CD4-positive, alpha-beta T cell treated with Interleukin-17A for 4 hours (primary cell): Measurements from ENCODE around the gene TBCB.
"Not testable (repeated sequence)": the region's sequence is repeated elsewhere in the genome, so short reads cannot be mapped to it uniquely, and the experiment has no call there.

Source experiments
- DNase-seq: peaks from one replicate; pipeline ENCODE4 v3.0.0-alpha.2; 2020; ENCODE audit warnings: mixed read lengths

The TBCB gene

DNA sequence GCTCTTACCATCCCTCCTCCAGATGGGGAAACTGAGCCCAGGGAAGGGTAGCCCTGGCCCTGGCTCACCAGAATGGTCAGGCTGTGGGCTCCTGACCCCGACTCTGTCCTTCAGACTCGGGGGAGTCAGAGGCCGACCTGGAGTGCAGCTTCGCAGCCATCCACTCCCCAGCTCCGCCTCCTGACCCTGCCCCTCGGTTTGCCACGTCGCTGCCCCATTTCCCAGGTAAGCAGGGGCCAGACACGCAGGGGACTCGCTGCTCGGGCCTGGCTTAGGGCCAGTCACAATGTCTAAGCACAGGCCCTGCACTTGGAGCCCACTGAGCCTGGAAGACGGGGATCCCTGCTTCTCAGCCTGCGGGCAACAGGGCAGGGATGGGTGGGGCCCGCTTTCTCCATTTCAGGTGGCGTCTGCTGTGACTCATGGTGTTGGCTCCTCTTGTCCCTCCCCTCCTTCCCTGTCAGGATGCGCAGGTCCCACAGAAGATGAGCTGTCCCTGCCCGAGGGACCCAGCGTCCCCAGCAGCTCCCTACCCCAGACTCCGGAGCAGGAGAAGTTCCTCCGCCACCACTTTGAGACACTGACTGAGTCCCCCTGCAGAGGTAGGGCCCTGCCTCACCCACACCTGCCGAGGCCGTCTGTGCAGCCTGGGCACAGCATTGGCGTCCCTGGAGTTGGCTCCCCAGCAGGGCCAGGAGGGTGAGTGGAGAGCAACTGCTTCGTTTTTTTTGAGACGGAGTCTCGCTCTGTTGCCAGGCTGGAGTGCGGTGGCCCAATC, 13.5 kb upstream of the TBCB start:
- DNase-seq: no peak

DNA sequence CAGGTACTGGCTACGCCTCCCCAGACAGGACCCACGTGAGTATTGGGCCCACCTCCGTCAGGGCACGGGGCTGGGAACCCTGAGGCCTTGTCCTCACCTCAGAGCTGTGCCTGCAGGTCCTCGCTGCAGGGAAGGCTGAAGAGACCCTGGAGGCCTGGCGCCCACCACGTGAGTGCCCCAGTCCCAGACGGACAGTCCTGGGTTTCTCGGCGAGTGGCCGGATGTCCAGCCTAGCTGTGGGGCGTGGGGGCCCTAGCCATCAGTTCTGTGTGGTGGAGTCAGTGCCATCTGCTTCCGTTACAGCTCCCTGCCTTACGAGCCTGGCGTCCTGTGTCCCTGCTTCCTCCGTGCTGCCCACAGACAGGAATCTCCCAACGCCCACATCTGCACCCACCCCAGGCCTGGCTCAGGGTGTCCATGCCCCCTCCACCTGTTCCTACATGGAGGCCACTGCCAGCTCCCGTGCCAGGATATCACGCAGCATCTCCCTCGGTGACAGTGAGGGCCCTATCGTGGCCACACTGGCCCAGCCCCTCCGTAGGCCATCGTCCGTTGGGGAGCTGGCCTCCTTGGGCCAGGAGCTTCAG, 12.1 kb upstream of the TBCB start:
- no peak for DNase-seq

DNA sequence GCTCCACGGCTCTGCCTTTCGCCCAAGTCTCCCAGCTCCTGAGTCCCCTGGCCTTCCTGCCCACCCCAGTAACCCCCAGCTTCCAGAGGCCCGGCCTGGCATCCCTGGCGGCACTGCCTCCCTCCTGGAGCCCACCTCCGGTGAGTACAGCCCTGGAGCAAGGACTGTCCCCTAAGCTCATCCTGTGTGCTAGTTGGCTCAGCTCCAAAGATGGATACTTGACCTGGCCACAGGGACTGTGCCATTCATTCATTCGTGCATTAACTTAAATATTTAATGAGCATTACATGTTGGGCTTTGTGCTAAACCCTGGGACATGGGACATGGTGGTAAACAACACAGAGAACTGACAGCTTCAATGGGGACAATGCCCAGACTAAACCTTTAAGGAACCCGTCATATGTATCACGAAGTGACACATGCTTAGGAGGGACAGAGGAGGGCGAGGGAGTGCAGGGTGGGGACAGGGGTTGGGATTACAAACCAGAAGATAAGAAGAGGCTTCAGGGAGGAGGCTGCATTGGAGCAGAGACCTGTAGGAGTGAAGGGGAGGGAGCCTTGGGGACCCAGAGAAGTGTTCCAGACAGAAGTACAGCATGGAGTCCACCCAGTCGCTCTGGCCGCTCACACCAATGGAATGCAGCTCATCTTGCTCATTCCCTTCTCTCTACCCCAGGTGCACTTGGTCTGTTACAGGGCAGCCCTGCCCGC, 11.3 kb upstream of the TBCB start:
- DNase-seq: no peak

DNA sequence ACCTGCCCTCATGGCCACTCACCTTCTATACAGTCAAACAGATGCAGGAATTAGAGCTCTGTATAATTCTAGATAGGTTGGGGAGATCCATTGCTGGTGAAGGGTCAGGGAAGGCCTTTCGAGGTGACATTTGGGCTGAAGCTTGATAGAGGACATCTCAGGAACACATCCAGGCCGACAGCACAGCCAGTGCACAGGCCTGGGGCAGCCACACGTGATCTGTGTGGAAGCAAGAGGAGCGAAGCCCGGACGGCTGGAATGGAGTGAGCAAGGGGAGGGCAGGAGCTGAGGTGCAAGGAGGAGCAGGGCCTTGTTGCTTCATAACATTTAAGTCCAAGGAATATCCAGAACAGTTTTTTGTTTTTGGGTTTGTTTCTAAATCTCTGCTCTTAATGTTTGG, 8.8 kb upstream of the TBCB start:
- no peak for DNase-seq

DNA sequence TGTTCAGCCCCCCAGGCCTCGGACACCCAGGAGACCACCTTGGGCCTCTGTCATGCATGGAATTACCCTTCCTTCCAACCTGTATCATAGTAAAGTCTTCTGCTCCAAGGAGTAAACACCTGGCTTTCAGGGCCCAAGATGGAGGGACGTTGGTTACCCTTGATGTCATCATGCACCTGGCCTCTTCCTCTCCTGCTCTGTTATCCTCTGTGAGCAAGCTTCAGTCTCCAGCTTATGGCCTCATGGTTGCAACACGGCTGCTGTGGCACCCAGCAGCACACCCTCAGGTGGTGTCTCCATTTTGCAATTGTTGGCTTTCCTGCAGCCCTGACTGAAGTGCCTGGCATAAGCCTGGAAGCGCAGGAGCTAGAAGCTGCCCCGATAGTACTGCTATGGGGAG, 8.3 kb upstream of the TBCB start:
- no peak for DNase-seq

DNA sequence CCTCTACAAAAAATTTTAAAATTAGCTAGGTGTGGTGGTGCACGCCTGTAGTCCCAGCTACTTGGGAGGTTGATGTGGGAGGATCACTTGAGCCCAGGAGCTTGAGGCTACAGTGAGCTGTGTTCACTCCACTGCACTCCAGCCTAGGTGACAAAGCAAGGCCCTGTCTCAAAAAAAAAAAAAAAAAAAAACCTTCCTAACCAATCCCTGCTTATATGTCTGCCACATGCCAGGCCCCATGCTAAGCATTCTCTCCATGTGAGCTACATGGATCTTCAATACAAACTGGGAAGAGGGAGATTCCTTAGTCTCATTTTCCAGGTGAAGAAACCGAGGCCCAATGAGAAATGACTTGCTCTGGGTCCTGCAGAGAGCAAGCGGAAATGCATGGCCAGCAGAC, 6.6 kb upstream of the TBCB start:
- no peak for DNase-seq

DNA sequence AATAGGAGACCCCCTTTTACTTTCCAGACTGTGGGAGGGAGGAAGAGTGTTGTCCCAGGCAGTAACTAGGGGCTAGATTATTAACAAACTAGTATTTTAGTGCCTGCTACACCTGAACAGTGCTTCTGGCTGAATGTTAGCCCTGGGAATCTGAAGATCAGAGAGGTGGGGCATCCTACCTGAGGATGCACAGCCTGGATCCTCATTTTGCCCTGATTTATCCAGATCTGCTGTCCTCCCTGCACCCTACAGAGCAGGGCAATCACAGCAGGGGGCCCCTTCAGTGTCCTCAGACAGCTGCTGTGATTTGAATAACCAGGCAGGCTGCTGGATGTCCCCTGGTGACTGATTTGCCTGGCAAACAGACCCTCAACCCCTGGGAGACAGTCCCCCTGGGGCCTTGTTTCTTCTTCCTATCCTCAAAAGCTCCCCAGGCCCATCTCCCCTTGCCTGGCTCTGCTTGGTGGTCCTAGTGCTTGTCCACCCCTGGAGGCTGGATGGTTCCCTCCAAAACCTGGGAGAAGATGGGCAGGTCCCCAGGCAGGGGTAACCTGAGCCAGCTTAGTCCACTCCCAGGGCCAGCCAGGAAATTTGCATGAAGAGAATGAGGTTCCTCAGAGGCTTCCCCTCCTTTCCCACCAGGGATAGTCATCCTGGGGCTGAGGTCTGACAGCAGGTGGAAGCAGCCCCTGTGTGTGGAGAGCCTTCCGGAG, 4.6 kb upstream of the TBCB start, which contains the start of gene OVOL3:
Gene OVOL3, plus strand, starts transcription at position 657 of the 713 bp plus-strand sequence. CDS start 60 bp downstream, outside the sequence.
- DNase-seq: no peak

DNA sequence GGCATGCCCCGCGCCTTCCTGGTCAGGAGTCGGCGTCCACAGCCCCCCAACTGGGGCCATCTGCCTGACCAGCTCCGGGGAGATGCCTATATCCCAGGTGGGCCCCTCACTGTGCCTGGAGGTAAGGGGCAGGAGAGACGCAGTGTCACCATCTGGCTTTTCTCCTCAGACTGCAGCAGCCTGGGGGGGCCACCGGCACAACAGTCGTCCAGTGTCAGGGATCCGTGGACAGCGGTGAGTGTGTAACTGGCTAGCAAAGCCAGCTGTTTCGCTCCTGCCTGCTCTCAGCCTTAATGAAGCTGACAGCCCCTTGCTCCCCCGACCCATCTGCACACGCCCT, 4.1 kb upstream of the TBCB start:
- DNase-seq: no peak

DNA sequence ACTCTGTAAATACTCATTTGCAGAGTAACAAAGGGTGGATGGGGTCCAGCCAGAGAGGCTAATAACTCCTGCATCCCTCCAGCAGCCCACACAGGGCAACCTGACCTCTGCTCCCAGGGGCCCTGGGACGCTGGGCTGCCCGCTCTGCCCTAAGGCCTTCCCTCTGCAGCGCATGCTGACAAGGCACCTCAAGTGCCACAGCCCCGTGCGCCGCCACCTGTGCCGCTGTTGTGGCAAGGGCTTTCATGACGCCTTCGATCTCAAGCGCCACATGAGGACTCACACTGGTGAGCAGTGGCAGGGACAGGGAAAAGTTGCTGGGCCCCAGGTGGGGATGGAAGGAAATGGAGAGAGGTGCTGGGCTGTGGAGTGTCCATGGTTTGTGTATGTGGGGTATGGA, 2.6 kb upstream of the TBCB start:
- no peak for DNase-seq

DNA sequence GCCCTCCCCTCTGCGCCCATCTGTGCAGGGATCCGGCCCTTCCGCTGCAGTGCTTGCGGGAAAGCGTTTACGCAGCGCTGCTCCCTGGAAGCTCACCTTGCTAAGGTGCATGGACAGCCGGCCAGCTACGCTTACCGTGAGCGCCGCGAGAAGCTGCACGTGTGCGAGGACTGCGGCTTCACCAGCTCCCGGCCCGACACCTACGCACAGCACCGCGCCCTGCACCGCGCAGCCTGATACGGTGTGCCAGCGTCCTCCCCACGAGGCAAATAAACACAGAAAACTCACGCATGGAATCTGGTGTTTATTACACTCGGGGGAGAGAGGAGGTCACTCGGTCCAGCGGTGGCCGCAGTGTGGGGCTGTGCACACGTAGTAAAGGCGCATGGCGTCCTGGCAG, 1.8 kb upstream of the TBCB start:
- DNase-seq: no peak

DNA sequence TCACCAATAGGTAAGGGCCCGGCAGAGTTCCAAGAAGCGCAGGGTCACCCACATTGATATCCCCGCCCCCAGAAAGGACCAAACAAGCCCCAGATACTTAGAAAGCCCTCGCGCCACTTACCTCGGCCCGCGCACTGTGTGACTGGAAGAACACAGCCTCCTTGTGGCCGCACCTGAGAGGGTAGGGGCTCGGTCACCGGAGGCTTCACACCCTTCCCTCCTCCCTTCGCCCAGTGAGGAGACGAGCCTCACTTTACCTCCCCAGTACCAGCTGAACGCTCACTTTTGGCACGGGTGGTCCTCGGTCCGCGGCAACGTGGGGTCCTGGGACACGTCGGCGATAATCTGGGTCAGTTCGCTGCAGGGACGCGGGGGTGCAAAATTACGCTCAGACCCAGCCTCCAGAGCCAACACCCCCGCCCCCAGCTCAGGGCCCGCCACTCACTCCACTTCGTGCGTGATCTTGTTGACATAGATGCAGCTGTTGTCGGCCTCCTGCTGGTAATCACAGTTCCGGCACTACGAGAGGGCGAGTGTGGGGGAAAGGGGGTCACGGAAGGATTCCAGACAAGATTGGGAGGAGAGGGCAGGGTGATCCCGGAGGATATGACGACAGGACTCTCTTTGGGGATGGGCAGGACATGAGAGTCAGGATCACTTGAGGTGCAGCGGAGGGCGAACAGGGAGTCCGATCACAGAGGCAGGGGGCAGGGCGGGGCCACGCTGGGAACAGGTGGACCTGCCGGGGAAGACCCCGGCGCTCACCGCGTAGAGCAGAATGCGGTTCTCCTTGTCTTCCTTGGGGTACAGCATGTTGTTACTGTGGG, 1.2 kb upstream of the TBCB start:
- DNase-seq: peak; percentile 17

DNA sequence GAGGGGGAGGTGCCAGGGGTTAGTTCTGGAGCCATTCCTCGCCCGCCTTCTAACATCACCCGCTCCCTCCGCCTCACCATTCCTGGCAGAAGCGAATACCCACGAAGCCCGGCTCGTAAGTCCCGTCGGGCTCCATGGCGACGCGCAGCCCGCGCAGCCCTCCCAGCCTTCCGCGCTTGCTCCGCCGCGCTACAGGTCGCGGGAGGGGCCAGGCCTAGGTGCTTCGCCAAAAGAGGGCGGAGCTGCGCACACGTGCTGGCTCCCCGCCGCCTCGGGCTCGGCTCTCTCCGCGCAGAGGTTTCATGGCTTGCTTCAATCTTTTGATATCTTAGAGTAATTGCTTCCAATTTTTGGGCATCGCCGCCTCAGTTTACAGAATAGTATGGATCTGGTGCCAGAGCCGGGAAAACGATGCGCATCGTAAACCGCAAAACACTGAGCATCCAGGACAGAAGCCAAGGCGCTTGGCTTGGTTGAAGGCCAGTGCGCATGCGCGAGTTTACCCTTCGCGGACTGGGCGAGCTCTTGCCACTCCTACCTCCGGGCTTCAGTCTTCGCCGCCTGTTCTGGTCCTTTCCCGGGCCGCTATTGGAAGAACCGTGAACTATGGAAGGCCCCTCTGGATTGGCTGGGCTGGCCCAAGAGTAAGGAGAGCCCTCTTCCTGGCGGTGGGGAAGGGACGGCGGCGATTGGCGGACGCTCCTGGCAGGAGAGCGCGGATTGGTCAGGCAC, 381 bp upstream of the TBCB start, which contains the start of gene POLR2I:
Gene POLR2I, minus strand, starts transcription at position 155 of the 732 bp plus-strand sequence. Its CDS starts 19 bp downstream, at position 136.
- DNase-seq: peak; percentile 99

DNA sequence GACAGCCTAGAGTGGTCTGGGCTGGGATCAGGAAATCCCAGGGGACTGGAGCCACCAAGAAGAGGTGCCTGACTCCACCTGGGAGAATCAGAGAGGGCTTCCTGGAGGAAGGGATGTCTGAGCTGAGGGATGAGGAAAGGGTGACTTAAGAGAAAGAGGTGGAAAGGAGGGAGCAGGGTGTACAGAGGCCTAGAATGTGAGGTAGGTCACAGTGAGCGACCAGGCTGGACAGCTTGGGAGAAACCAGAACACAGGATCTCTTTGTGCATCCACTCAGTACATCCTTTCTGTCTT, 1.0 kb downstream of the TBCB start:
- DNase-seq: no peak

DNA sequence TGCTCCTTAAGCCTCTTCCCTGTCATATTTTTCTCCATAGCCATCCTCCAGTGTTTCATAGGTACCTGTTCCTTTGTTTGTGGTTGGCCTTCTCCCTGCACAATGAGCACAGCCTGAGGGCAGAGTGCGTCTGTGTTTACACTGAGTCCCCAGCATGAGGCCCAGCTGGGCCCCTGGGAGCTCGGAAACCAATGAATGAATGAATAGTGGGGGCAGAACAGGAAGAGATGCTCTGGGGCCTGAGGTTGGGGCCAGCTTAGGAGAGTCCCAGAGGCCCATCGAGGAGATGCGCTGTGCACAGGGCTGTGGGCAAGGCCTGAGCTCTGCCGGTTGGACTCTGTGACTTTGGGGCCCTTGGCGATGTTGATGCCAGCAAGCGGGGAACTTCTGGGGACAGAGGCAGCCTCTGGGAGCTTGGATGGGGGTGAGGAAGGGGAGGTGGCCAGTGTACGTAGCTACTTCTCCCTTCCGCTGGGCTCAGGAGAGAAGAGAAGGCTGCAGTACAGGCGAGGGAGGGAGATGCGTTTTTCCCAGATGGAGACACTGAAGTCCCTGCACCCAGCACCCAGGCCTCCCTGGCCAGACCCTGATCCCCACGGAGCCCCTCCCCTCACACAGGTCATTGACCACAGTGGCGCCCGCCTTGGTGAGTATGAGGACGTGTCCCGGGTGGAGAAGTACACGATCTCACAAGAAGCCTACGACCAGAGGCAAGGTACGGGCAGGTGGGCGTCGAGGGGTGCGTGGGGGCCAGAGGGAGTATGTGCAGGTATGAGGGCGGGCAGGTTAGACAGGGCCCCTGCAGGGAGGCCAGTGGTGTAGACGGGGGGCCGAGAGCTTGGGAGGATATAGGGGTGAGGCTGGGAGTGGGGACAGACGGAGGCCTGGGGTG, 5.1 kb downstream of the TBCB start:
- DNase-seq: no peak

DNA sequence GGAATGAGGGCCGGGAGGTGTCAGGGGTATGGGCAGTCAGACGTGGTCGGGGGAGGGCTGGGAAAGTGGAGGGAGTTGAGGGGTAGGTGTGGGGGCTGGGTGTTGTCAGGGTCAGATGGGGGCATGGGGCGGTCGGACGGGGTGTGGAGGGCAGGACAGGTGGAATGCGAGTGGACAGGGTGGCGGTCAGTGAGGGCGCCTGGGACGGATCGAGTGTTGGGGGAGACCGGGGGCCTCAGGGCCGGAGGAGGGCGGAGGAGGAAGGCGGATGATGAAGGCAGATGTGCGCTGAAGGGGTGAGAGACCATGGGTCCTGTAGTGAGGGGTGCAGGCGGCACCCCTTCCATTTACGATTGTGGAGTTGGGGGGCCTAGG, 5.7 kb downstream of the TBCB start:
- DNase-seq: no peak

DNA sequence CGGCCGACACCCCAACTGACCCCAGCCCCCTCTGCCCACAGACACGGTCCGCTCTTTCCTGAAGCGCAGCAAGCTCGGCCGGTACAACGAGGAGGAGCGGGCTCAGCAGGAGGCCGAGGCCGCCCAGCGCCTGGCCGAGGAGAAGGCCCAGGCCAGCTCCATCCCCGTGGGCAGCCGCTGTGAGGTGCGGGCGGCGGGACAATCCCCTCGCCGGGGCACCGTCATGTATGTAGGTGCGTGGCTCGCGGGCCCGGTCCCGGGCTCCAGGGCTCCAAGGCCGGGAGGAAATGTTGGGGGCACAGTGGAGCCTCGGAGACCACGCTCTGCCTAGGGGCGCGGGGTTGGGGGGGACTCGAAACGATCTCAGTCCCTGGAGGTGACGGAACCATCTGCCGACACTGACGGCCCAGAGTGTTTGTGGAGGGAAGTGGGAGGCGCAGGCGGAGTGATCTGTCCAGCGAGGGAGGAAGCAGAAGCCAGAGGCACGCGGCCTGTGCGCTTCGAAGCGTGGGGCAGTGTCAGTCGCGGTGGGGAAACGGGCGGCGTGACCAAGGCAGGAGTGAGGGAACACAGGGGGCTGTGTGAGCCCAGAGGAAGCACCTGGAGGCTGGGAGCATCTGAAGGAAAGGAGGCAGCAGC, 6.3 kb downstream of the TBCB start:
- no peak for DNase-seq

DNA sequence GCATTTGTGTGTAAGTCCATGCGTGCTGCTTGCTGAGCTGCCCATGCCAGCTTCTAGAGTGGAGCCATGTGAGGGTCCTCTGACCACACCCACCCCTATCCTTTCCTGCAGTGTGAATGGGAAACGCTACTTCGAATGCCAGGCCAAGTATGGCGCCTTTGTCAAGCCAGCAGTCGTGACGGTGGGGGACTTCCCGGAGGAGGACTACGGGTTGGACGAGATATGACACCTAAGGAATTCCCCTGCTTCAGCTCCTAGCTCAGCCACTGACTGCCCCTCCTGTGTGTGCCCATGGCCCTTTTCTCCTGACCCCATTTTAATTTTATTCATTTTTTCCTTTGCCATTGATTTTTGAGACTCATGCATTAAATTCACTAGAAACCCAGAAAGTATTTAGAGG, 10.3 kb downstream of the TBCB start:
- no peak for DNase-seq

DNA sequence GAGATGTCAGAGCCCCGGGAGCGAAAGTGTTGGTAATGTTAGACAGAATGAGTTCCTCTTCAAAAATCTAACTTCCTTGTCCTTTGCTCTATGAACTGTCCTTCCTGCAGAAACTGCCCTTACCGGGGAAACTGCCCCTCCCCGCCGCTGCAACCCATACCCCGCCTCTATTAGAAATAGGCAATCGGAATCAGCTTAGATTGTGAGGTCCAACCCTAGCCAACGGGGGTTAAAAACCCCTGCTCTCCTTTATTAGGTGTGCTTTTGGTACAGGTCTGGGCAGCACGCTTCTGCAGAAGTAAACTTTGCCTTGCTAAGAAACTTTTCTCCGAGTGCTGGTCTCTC, 13.1 kb downstream of the TBCB start:
- DNase-seq: no peak

DNA sequence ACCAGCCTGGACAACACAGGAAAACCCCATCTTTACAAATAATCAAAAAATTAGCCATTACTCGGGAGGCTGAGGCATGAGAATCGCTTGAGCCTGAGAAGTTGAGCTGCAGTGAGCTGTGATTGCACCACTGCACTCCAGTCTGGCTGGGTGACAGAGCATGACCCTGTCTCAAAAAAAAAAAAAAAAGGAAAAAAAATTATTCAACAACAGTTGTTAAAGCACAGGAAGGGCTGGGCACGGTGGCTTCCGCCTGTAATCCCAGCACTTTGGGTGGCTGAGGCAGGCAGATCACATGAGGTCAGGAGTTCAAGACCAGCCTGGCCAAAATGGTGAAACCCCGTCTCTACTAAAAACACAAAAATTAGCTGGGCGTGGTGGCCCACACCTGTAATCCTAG, 16.0 kb downstream of the TBCB start:
- peak; percentile 21 for DNase-seq

DNA sequence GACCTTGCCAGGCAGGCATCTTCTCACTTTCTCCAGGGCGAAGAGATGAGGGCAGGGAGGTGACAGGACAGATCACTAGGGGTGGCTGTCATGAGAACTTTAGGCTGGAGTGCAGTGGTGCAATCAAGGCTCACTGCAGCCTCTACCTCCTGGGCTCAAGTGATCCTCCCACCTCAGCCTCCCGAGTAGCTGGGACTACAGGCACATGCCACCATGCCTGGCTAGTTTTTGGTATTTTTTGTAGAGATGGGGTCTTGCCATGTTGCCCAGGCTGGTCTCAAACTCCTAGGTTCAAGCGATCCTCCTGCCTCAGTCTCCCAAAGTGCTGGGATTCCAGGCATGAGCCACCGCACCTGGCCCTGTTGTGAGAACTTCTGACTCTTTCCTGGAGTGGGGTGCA, 19.6 kb downstream of the TBCB start:
- not testable (repeated sequence) for DNase-seq
